HEK293 (cell line): Measurements from ENCODE around the gene ZSWIM4.

Source experiments
- PRDM2 ChIP-seq: fragments of 450-650 bp; formaldehyde crosslinking; IDR thresholded peaks from 2 replicates; pipeline ENCODE4 v1.5.1; 2016; ENCODE audit warnings: missing biosample characterization, missing genetic modification characterization, borderline replicate concordance
- SCRT2 ChIP-seq: fragments of 450-650 bp; formaldehyde crosslinking; IDR thresholded peaks from 2 replicates; pipeline ENCODE4 v1.5.1; 2016; ENCODE audit warnings: missing biosample characterization, missing genetic modification characterization
- TSHZ1 ChIP-seq: fragments of 450-650 bp; formaldehyde crosslinking; IDR thresholded peaks from 2 replicates; pipeline ENCODE4 v1.5.1; 2016; ENCODE audit warnings: missing biosample characterization, missing genetic modification characterization, borderline replicate concordance
- ZBTB20 ChIP-seq: fragments of 450-650 bp; formaldehyde crosslinking; IDR thresholded peaks from 2 replicates; pipeline ENCODE4 v1.5.1; 2016; ENCODE audit warnings: missing biosample characterization, missing genetic modification characterization
- ZBTB48 ChIP-seq: fragments of 450-650 bp; formaldehyde crosslinking; IDR thresholded peaks from 2 replicates; pipeline ENCODE4 v1.5.1; 2016; ENCODE audit warnings: missing biosample characterization, missing genetic modification characterization
- ZNF112 ChIP-seq: fragments of 450-650 bp; formaldehyde crosslinking; IDR thresholded peaks from 2 replicates; pipeline ENCODE4 v1.5.0; 2017; ENCODE audit warnings: missing biosample characterization, missing genetic modification characterization
- ZNF140 ChIP-seq: fragments of 450-650 bp; formaldehyde crosslinking; IDR thresholded peaks from 2 replicates; pipeline ENCODE4 v1.5.1; 2016; ENCODE audit warnings: missing biosample characterization, missing genetic modification characterization
- ZNF157 ChIP-seq: fragments of 450-650 bp; formaldehyde crosslinking; IDR thresholded peaks from 2 replicates; pipeline ENCODE4 v1.5.1; 2016; ENCODE audit warnings: missing biosample characterization, missing genetic modification characterization
- ZNF23 ChIP-seq: fragments of 450-650 bp; formaldehyde crosslinking; IDR thresholded peaks from 2 replicates; pipeline ENCODE4 v1.5.1; 2016; ENCODE audit warnings: missing biosample characterization, missing genetic modification characterization, borderline replicate concordance
- ZNF239 ChIP-seq: fragments of 450-650 bp; formaldehyde crosslinking; IDR thresholded peaks from 2 replicates; pipeline ENCODE4 v1.5.1; 2016; ENCODE audit warnings: missing biosample characterization, missing genetic modification characterization
- ZNF248 ChIP-seq: fragments of 450-650 bp; formaldehyde crosslinking; IDR thresholded peaks from 2 replicates; pipeline ENCODE4 v1.5.1; 2017; ENCODE audit warnings: missing biosample characterization, missing genetic modification characterization
- ZNF354C ChIP-seq: fragments of 450-650 bp; formaldehyde crosslinking; IDR thresholded peaks from 2 replicates; pipeline ENCODE4 v1.5.1; 2016; ENCODE audit warnings: missing biosample characterization, missing genetic modification characterization, low read depth, borderline replicate concordance
- ZNF391 ChIP-seq: fragments of 450-650 bp; formaldehyde crosslinking; IDR thresholded peaks from 2 replicates; pipeline ENCODE4 v1.5.1; 2016; ENCODE audit warnings: low read depth, missing biosample characterization, missing genetic modification characterization, borderline replicate concordance
- ZNF394 ChIP-seq: fragments of 450-650 bp; formaldehyde crosslinking; IDR thresholded peaks from 2 replicates; pipeline ENCODE4 v1.5.1; 2016; ENCODE audit warnings: missing biosample characterization, missing genetic modification characterization, mild to moderate bottlenecking, moderate library complexity, borderline replicate concordance
- ZNF449 ChIP-seq: fragments of 450-650 bp; formaldehyde crosslinking; IDR thresholded peaks from 2 replicates; pipeline ENCODE4 v1.5.1; 2017; ENCODE audit warnings: missing biosample characterization, mild to moderate bottlenecking, missing genetic modification characterization, moderate library complexity
- ZNF488 ChIP-seq: fragments of 450-650 bp; formaldehyde crosslinking; IDR thresholded peaks from 2 replicates; pipeline ENCODE4 v1.5.1; 2016; ENCODE audit warnings: missing biosample characterization, missing genetic modification characterization
- ZNF501 ChIP-seq: fragments of 450-650 bp; formaldehyde crosslinking; IDR thresholded peaks from 2 replicates; pipeline ENCODE4 v1.5.1; 2016; ENCODE audit warnings: missing biosample characterization, missing genetic modification characterization
- ZNF514 ChIP-seq: fragments of 450-650 bp; formaldehyde crosslinking; IDR thresholded peaks from 2 replicates; pipeline ENCODE4 v1.5.1; 2016; ENCODE audit warnings: missing biosample characterization, missing genetic modification characterization
- ZNF549 ChIP-seq: fragments of 450-650 bp; IDR thresholded peaks from 2 replicates; pipeline ENCODE4 v1.5.1; 2018; ENCODE audit warnings: missing biosample characterization, missing genetic modification characterization, mild to moderate bottlenecking, inconsistent platforms, moderate library complexity
- ZNF555 ChIP-seq: fragments of 450-650 bp; formaldehyde crosslinking; conservative IDR thresholded peaks from 2 replicates; pipeline ENCODE4 v1.5.1; 2017; ENCODE audit warnings: missing biosample characterization, mild to moderate bottlenecking, missing genetic modification characterization, inconsistent platforms
- ZNF585B ChIP-seq: fragments of 450-650 bp; formaldehyde crosslinking; IDR thresholded peaks from 2 replicates; pipeline ENCODE4 v1.5.1; 2016; ENCODE audit warnings: missing biosample characterization, missing genetic modification characterization
- ZNF621 ChIP-seq: fragments of 450-650 bp; formaldehyde crosslinking; IDR thresholded peaks from 2 replicates; pipeline ENCODE4 v1.5.1; 2017; ENCODE audit warnings: missing biosample characterization, missing genetic modification characterization
- ZNF624 ChIP-seq: fragments of 450-650 bp; formaldehyde crosslinking; IDR thresholded peaks from 2 replicates; pipeline ENCODE4 v1.5.1; 2017; ENCODE audit warnings: missing biosample characterization, missing genetic modification characterization
- ZNF639 ChIP-seq: fragments of 450-650 bp; formaldehyde crosslinking; IDR thresholded peaks from 2 replicates; pipeline ENCODE4 v1.5.1; 2016; ENCODE audit warnings: missing biosample characterization, missing genetic modification characterization
- ZNF777 ChIP-seq: fragments of 450-650 bp; formaldehyde crosslinking; IDR thresholded peaks from 2 replicates; pipeline ENCODE4 v1.5.1; 2017; ENCODE audit warnings: missing biosample characterization, missing genetic modification characterization, borderline replicate concordance
- ZNF785 ChIP-seq: fragments of 450-650 bp; formaldehyde crosslinking; IDR thresholded peaks from 2 replicates; pipeline ENCODE4 v1.5.1; 2016; ENCODE audit warnings: missing biosample characterization, missing genetic modification characterization

The ZSWIM4 gene

GRCh38 chr19:13794757-13795589, at the start of gene ZSWIM4 (continued):
- TF ChIP-seq ZNF23 = no peak
- no peak for TF ChIP-seq ZNF624
- TF ChIP-seq ZNF555 (tag by site-specific recombination) = no peak
- no peak for TF ChIP-seq ZNF777 (tag by site-specific recombination)
- TF ChIP-seq ZBTB20 (tag by site-specific recombination) = no peak
- no peak for TF ChIP-seq ZNF112 (tag by site-specific recombination)
- no peak for TF ChIP-seq ZNF354C (tag by site-specific recombination)
- no peak for TF ChIP-seq ZNF239
- TF ChIP-seq ZNF501 (tag by site-specific recombination) = no peak
- TF ChIP-seq ZNF391 (tag by site-specific recombination) = no peak
- no peak for TF ChIP-seq ZNF157 (tag by site-specific recombination)
- no peak for TF ChIP-seq SCRT2
- TF ChIP-seq ZNF514 (tag by site-specific recombination) = no peak
- no peak for TF ChIP-seq ZNF785 (tag by site-specific recombination)
- TF ChIP-seq ZNF639 = no peak
- TF ChIP-seq ZNF621 = no peak
- no peak for TF ChIP-seq PRDM2 (tag by site-specific recombination)
- 0 out of 2 replicates have a peak, but pooled peaks have one; percentile 25 for TF ChIP-seq ZBTB48 (tag by site-specific recombination)
- TF ChIP-seq ZNF449 (tag by site-specific recombination) = peak; percentile 72; the same call in 1 of the 2 replicates
- TF ChIP-seq ZNF394 (tag by site-specific recombination) = no peak
- no peak for TF ChIP-seq ZNF549 (tag by site-specific recombination)
- no peak for TF ChIP-seq ZNF585B (tag by site-specific recombination)
- TF ChIP-seq ZNF488 (tag by site-specific recombination) = no peak
- no peak for TF ChIP-seq ZNF140 (tag by site-specific recombination)
- TF ChIP-seq TSHZ1 (tag by site-specific recombination) = no peak; the same call in 1 of the 2 replicates
- no peak for TF ChIP-seq ZNF248 (tag by site-specific recombination)
